OCI-LY1 (cell line): ENCODE measurements around the gene NAALADL1.

Experiments
- EZH2 ChIP-seq: fragments of 200-600 bp; sonication (generic), shearing (Covaris generic); IDR thresholded peaks from 2 replicates; pipeline ENCODE4 v1.8.0; 2017; ENCODE audit warnings: borderline replicate concordance, mixed run types, mild to moderate bottlenecking, antibody characterized with exemption, low read length, moderate library complexity, mixed read lengths
- TF ChIP-seq, protein P1 (sequence below): fragments of 200-600 bp; sonication (generic), shearing (Covaris generic); IDR thresholded peaks from 2 replicates; pipeline ENCODE4 v1.5.1; 2017; ENCODE audit warnings: mild to moderate bottlenecking, antibody characterized with exemption, low read length, moderate library complexity, mixed read lengths

DNA sequence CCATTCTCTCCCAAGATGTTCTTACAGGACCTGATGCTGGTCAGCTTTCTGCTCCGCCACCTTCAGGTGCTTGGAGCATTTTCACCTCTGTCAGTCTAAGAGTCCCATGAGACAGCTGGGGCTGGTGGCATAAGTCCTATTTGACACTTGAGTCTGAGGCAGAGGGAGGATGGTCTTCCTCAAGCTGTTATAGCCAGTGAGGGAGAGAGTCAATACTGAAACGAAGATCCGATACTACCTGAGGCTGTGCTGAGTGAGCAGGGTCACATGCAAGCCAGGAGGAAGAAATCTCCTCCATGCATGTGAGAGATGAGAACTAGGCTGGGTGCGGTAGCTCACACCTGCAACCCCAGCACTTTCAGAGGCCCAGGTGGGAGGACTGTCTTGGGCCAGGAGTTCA is 31.3 kb upstream of the NAALADL1 start:
- TF ChIP-seq, protein P1, sequence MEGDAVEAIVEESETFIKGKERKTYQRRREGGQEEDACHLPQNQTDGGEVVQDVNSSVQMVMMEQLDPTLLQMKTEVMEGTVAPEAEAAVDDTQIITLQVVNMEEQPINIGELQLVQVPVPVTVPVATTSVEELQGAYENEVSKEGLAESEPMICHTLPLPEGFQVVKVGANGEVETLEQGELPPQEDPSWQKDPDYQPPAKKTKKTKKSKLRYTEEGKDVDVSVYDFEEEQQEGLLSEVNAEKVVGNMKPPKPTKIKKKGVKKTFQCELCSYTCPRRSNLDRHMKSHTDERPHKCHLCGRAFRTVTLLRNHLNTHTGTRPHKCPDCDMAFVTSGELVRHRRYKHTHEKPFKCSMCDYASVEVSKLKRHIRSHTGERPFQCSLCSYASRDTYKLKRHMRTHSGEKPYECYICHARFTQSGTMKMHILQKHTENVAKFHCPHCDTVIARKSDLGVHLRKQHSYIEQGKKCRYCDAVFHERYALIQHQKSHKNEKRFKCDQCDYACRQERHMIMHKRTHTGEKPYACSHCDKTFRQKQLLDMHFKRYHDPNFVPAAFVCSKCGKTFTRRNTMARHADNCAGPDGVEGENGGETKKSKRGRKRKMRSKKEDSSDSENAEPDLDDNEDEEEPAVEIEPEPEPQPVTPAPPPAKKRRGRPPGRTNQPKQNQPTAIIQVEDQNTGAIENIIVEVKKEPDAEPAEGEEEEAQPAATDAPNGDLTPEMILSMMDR: no peak
- TF ChIP-seq EZH2: no peak
